CD4-positive, alpha-beta T cell (primary cell): ENCODE data around the gene PRAMEF12. TPM values are rescaled to one million over a fixed set of nuclear protein-coding genes. Genes with fewer than 3 reads are reported as not detected.

Experiments used
- ATAC-seq: fragments of 200-7000 bp; cut with Tn5 transposase; one replicate; pipeline ENCODE4 v1.10.0; 2022; ENCODE audit warnings: mild to moderate bottlenecking; ENCODE audit not compliant: poor library complexity
- CTCF ChIA-PET: fragments of 350-600 bp; sonication (Branson Sonifier 250); formaldehyde crosslinking; loops from one replicate; lab custom pipeline; 2021; ENCODE audit warnings: antibody characterized with exemption, inconsistent platforms; lab: Charles Lee
- POLR2A ChIA-PET: fragments of 350-600 bp; sonication (Branson Sonifier 250); formaldehyde crosslinking; loops from one replicate; lab custom pipeline; 2021; ENCODE audit warnings: antibody characterized with exemption, inconsistent platforms; lab: Charles Lee
- DNase-seq, 14 experiments: peaks; one replicate each; pipeline ENCODE4 v3.0.0-alpha.2; 2013 to 2020; ENCODE audit warnings: mixed read lengths in 2 of 14
- H3K27ac ChIP-seq, 2 donors: one replicate each; pipeline versions ENCODE4 v1.5.1 to v1.7.0; 2013; ENCODE audit warnings: low read length in 2 of 2, low read depth in 1 of 2, mild to moderate bottlenecking in 1 of 2
- H3K27me3 ChIP-seq, 2 experiments: 1 replicate in 1 of 2; 2 replicates in 1 of 2; pipeline versions ENCODE4 v1.6.1 to v1.7.0; 2013; ENCODE audit warnings: low read length in 2 of 2, control low read depth in 1 of 2, mild to moderate bottlenecking in 1 of 2, moderate library complexity in 1 of 2; ENCODE audit not compliant: insufficient read depth in 2 of 2, control insufficient read depth in 1 of 2
- H3K36me3 ChIP-seq: one replicate; pipeline ENCODE4 v1.6.1; 2013; ENCODE audit warnings: low read length, control low read depth; ENCODE audit not compliant: insufficient read depth
- H3K4me1 ChIP-seq: one replicate; pipeline ENCODE4 v1.6.1; 2013; ENCODE audit warnings: low read length, control low read depth; ENCODE audit not compliant: insufficient read depth
- H3K4me3 ChIP-seq: one replicate; pipeline ENCODE4 v1.5.1; 2013; ENCODE audit warnings: mild to moderate bottlenecking, low read length, moderate library complexity
- H3K9me3 ChIP-seq, 2 experiments: 1 replicate in 1 of 2; 2 replicates in 1 of 2; pipeline versions ENCODE4 v1.6.1 to v1.7.0; 2013; ENCODE audit warnings: low read length in 2 of 2, mild to moderate bottlenecking in 2 of 2, control low read depth in 1 of 2, moderate library complexity in 1 of 2; ENCODE audit not compliant: control insufficient read depth in 1 of 2, insufficient read depth in 1 of 2
- H3K27ac Mint-ChIP-seq: one replicate; pipeline ENCODE4 v1.8.0; 2020; ENCODE audit warnings: mixed read lengths
- H3K27me3 Mint-ChIP-seq: one replicate; pipeline ENCODE4 v1.8.0; 2021; ENCODE audit warnings: mixed read lengths
- H3K36me3 Mint-ChIP-seq: one replicate; pipeline ENCODE4 v1.8.0; 2021; ENCODE audit warnings: low read depth, mixed read lengths
- H3K4me1 Mint-ChIP-seq: one replicate; pipeline ENCODE4 v1.8.0; 2021; ENCODE audit warnings: low read depth, mixed read lengths
- H3K4me3 Mint-ChIP-seq: one replicate; pipeline ENCODE4 v1.8.0; 2020; ENCODE audit warnings: mild to moderate bottlenecking, mixed read lengths
- H3K9me3 Mint-ChIP-seq: one replicate; pipeline ENCODE4 v1.8.0; 2020; ENCODE audit warnings: mixed read lengths
- CTCF ChIP-seq: fragments of 200-600 bp; IDR thresholded peaks from one replicate; pipeline ENCODE4 v1.8.0; 2022; ENCODE audit warnings: antibody characterized with exemption, mild to moderate bottlenecking
- intact Hi-C, 2 experiments: fragments of 100-400 bp; cut with DNase I in 1 of 2; cut with micrococcal nuclease in 1 of 2; formaldehyde crosslinking; loops; one replicate each; pipeline versions ENCODE4 v1.15.1 to v1.9.0; 2023 to 2025; cut with DNase I, micrococcal nuclease
- total RNA-seq, 174 experiments: library from RNA in 2 of 174; stranded (reverse) in 2 of 174; gene quantifications; one replicate each; pipeline ENCODE4 v1.2.3 and lab custom pipeline; 2021 to 2026

The PRAMEF12 gene
- total RNA-seq, 2 experiments from 2014 or later: not detected

GRCh38 chr1:12756768-12757413 lies 16.6 kb upstream of the PRAMEF12 start:
- Mint-ChIP-seq H3K27ac (no peak overlapping the region), H3K4me1 (no peaks in the 10 kb centered on the region), H3K4me3 (no peak overlapping the region), H3K36me3 (no peaks in the 10 kb centered on the region), H3K27me3 (peaks cover 41% of the 10 kb centered on the region), H3K9me3 (no peaks in the 10 kb centered on the region)
- ChIA-PET CTCF (no interaction called here), POLR2A (no interaction called here)
- H3K4me3 ChIP-seq: no peak overlapping the region
- DNase-seq (no peak), ATAC-seq (no peak)
- no peaks in the 10 kb centered on the region for H3K36me3 ChIP-seq
- H3K9me3 ChIP-seq: no peaks in the 10 kb centered on the region
- no peak for TF ChIP-seq CTCF
- H3K27ac ChIP-seq: no peak overlapping the region
- intact Hi-C loops: no loop called here
- H3K4me1 ChIP-seq: no peaks in the 10 kb centered on the region
- H3K27me3 ChIP-seq: peaks cover 4 to 11% of the 10 kb centered on the region in 2 experiments

GRCh38 chr1:12757836-12758235 lies 15.7 kb upstream of the PRAMEF12 start:
- no peak overlapping the region for H3K4me3 Mint-ChIP-seq
- no peaks in the 10 kb centered on the region for H3K36me3 Mint-ChIP-seq
- no peak for DNase-seq
- peaks cover 41% of the 10 kb centered on the region for H3K27me3 Mint-ChIP-seq
- H3K27ac Mint-ChIP-seq: no peak overlapping the region
- POLR2A ChIA-PET: no interaction called here
- H3K4me3 ChIP-seq: no peak overlapping the region
- ATAC-seq: no peak
- intact Hi-C loops: no loop called here
- TF ChIP-seq CTCF: no peak
- H3K36me3 ChIP-seq: no peaks in the 10 kb centered on the region
- H3K4me1 Mint-ChIP-seq: no peaks in the 10 kb centered on the region
- no peaks in the 10 kb centered on the region for H3K9me3 Mint-ChIP-seq
- H3K27ac ChIP-seq: no peak overlapping the region
- no peaks in the 10 kb centered on the region for H3K9me3 ChIP-seq
- CTCF ChIA-PET: no interaction called here
- no peaks in the 10 kb centered on the region for H3K4me1 ChIP-seq
- peaks cover 4 to 11% of the 10 kb centered on the region in 2 experiments for H3K27me3 ChIP-seq

- no peaks in the 10 kb centered on the region for H3K4me1 ChIP-seq
- H3K36me3 ChIP-seq: no peaks in the 10 kb centered on the region
- intact Hi-C loops: loop anchor here in 1 of 2 experiments (2.0 kb wide), 1 partner anchor 20 kb away; no protein-coding TSS in a partner anchor
- H3K4me1 Mint-ChIP-seq: no peaks in the 10 kb centered on the region
- no peak overlapping the region for H3K4me3 ChIP-seq
- peaks cover 42% of the 10 kb centered on the region for H3K27me3 Mint-ChIP-seq
- H3K9me3 ChIP-seq: no peaks in the 10 kb centered on the region
- H3K27ac ChIP-seq: no peak overlapping the region
- H3K36me3 Mint-ChIP-seq: no peaks in the 10 kb centered on the region
- H3K27me3 ChIP-seq: peaks cover 4 to 11% of the 10 kb centered on the region in 2 experiments
- no peak for TF ChIP-seq CTCF
- ATAC-seq (no peak), DNase-seq (no peak)
- no peak overlapping the region for H3K27ac Mint-ChIP-seq
- no peaks in the 10 kb centered on the region for H3K9me3 Mint-ChIP-seq
- ChIA-PET CTCF (no interaction called here), POLR2A (no interaction called here)
- H3K4me3 Mint-ChIP-seq: no peak overlapping the region
Observed at GRCh38 chr1:12760256-12760795, 13.2 kb upstream of the PRAMEF12 start.
